Testis (tissue), 3 donors: Measurements from ENCODE around the gene PDRG1. TPM values are rescaled to one million over a fixed set of nuclear protein-coding genes. Genes with fewer than 3 reads are reported as not detected.
"Not testable (repeated sequence)": the region's sequence is repeated elsewhere in the genome, so short reads cannot be mapped to it uniquely, and the experiment has no call there.

Experiments
- DNase-seq: peaks from one replicate; pipeline ENCODE4 v3.0.0-alpha.2; 2019
- H3K27ac ChIP-seq, 2 donors: fragments of 200-600 bp; sonication (generic); one replicate each; pipeline ENCODE4 v1.5.1; 2019
- H3K27me3 ChIP-seq: fragments of 200-600 bp; sonication (generic); one replicate; pipeline ENCODE4 v1.5.1; 2019
- H3K36me3 ChIP-seq: fragments of 200-600 bp; sonication (generic); one replicate; pipeline ENCODE4 v1.5.1; 2017; ENCODE audit warnings: low read depth; ENCODE audit errors: missing control alignments
- H3K4me1 ChIP-seq: fragments of 200-600 bp; sonication (generic); one replicate; pipeline ENCODE4 v1.5.1; 2019
- H3K4me3 ChIP-seq, 2 donors: fragments of 200-600 bp; sonication (generic); one replicate each; pipeline ENCODE4 v1.5.1; 2017 to 2019
- H3K9me3 ChIP-seq: fragments of 200-600 bp; sonication (generic); one replicate; pipeline ENCODE4 v1.5.1; 2017
- POLR2A ChIP-seq: fragments of 450-650 bp; IDR thresholded peaks from one replicate; pipeline ENCODE4 v1.6.1; 2017; ENCODE audit warnings: antibody characterized with exemption, mild to moderate bottlenecking, moderate library complexity
- WGBS, 2 donors: methylation state at CpG; one replicate each; pipeline ENCODE4 v1.1.5; 2018; 5-methylcytosine and 5-hydroxymethylcytosine counted together
- intact Hi-C: fragments of 100-400 bp; cut with DNase I; formaldehyde crosslinking; loops from one replicate; pipeline ENCODE4 v1.15.1; 2023; ENCODE audit warnings: low total_unique reads
- polyA plus RNA-seq: library from polyadenylated mRNA; stranded (reverse); fragments of 350-450 nt; fragmentation: Illumina TruSeq; extraction: RNeasy Lipid Tissue Mini Kit (QIAGEN cat#74804); gene quantifications from one replicate; pipeline ENCODE4 v1.2.3, GENCODE V29; 2014; ENCODE audit warnings: low read depth, low replicate concordance; ENCODE audit not compliant: insufficient read depth
- total RNA-seq, 2 donors: library from RNA; depleted of rRNA; stranded (reverse); fragments of >200 nt; gene quantifications; one replicate each; pipeline ENCODE4 v1.2.3, GENCODE V29; 2016
- TF ChIP-seq, protein P1 (sequence below), 3 experiments: fragments of 450-650 bp in 2 of 3; fragments of 200-600 bp in 1 of 3; sonication (generic) in 1 of 3; IDR thresholded peaks; one replicate each; pipeline ENCODE4 v1.5.1; 2016 to 2019; ENCODE audit warnings: antibody characterized with exemption in 3 of 3, mild to moderate bottlenecking in 2 of 3, moderate library complexity in 1 of 3

The PDRG1 gene
- total and polyA plus RNA-seq, 3 donors from 2014 or later = 27.0 to 70.1 (median 37.5) TPM

GRCh38 chr20:31933698-31934097 lies 18.1 kb downstream of the PDRG1 start:
- no peak overlapping the region for H3K4me3 ChIP-seq
- H3K36me3 ChIP-seq = no peaks in the 10 kb centered on the region
- no peak overlapping the region for H3K27ac ChIP-seq
- no peaks in the 10 kb centered on the region for H3K27me3 ChIP-seq
- no peaks in the 10 kb centered on the region for H3K9me3 ChIP-seq
- TF ChIP-seq, protein P1, sequence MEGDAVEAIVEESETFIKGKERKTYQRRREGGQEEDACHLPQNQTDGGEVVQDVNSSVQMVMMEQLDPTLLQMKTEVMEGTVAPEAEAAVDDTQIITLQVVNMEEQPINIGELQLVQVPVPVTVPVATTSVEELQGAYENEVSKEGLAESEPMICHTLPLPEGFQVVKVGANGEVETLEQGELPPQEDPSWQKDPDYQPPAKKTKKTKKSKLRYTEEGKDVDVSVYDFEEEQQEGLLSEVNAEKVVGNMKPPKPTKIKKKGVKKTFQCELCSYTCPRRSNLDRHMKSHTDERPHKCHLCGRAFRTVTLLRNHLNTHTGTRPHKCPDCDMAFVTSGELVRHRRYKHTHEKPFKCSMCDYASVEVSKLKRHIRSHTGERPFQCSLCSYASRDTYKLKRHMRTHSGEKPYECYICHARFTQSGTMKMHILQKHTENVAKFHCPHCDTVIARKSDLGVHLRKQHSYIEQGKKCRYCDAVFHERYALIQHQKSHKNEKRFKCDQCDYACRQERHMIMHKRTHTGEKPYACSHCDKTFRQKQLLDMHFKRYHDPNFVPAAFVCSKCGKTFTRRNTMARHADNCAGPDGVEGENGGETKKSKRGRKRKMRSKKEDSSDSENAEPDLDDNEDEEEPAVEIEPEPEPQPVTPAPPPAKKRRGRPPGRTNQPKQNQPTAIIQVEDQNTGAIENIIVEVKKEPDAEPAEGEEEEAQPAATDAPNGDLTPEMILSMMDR (IDR thresholded peaks at IDR 0.05) = no peak
- TF ChIP-seq POLR2A = no peak
- no peak for DNase-seq
- intact Hi-C loops = no loop called here
- no peaks in the 10 kb centered on the region for H3K4me1 ChIP-seq
- WGBS, 2 donors = 92 to 95% methylated on average over 8 to 10 of the region's 10 CpGs

GRCh38 chr20:31930779-31931178 lies 21.1 kb downstream of the PDRG1 start:
- Histone ChIP-seq H3K36me3 (no peaks in the 10 kb centered on the region), H3K27ac (no peak overlapping the region), H3K4me3 (no peak overlapping the region), H3K9me3 (no peaks in the 10 kb centered on the region), H3K4me1 (no peaks in the 10 kb centered on the region), H3K27me3 (no peaks in the 10 kb centered on the region)
- no peak for TF ChIP-seq POLR2A
- TF ChIP-seq, protein P1 (IDR thresholded peaks at IDR 0.05) = no peak
- DNase-seq = no peak
- intact Hi-C loops = no loop called here
- WGBS, 2 donors = 66 to 70% methylated on average over 5 of the region's 5 CpGs

GRCh38 chr20:31929631-31930030 lies 22.2 kb downstream of the PDRG1 start:
- H3K4me3 ChIP-seq, DNase-seq, H3K9me3 ChIP-seq, intact Hi-C loops, H3K27ac ChIP-seq, H3K4me1 ChIP-seq, H3K27me3 ChIP-seq, H3K36me3 ChIP-seq: not testable (repeated sequence)
- WGBS, 2 donors = 83 to 91% methylated on average over 4 of the region's 4 CpGs

DNA sequence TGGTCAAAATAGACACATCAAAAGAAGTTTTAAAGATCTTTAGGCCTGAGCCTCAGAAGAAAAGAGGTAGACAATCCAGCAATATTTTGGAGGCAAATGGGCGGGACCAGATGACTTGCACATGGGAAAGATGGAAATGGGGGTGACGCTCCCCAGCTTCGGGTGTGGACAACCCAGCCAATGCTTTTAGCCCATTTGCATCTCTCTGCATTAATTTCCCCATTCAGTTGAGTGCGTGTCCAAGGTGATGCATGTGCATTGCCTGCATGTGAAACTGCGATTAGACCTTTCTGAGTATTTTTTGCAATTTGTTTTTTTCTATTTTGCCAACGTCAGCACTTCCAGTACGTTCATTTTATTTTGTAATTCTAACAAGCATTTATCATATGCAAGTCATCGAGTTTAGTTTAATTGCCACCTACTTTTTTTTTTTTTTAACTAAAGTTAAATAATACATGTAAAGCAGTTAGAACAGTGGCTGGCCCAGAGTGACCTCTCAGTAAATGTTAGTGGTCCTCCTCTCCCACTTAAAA lies 24.2 kb downstream of the PDRG1 start:
- no peak overlapping the region for H3K27ac ChIP-seq
- whole genome bisulfite sequencing, 2 donors = 89 to 93% methylated on average over 8 of the region's 8 CpGs
- intact Hi-C loops = no loop called here
- no peaks in the 10 kb centered on the region for H3K4me1 ChIP-seq
- no peak overlapping the region for H3K4me3 ChIP-seq
- H3K36me3 ChIP-seq = no peaks in the 10 kb centered on the region
- no peaks in the 10 kb centered on the region for H3K27me3 ChIP-seq
- TF ChIP-seq, protein P1 (IDR thresholded peaks at IDR 0.05) = no peak
- TF ChIP-seq POLR2A = no peak
- H3K9me3 ChIP-seq = no peaks in the 10 kb centered on the region
- no peak for DNase-seq

GRCh38 chr20:31926493-31926892 lies 25.4 kb downstream of the PDRG1 start:
- no peak for TF ChIP-seq POLR2A
- TF ChIP-seq, protein P1 (IDR thresholded peaks at IDR 0.05) = no peak
- no peaks in the 10 kb centered on the region for H3K36me3 ChIP-seq
- no peaks in the 10 kb centered on the region for H3K4me1 ChIP-seq
- no peak for DNase-seq
- H3K9me3 ChIP-seq = no peaks in the 10 kb centered on the region
- no peak overlapping the region for H3K4me3 ChIP-seq
- 67 to 68% methylated on average over 2 of the region's 2 CpGs for WGBS, 2 donors
- intact Hi-C loops = no loop called here
- no peaks in the 10 kb centered on the region for H3K27me3 ChIP-seq
- H3K27ac ChIP-seq = no peak overlapping the region
